Gastrocnemius medialis (tissue), 4 donors: Measurements from ENCODE around the gene XPR1. TPM values are rescaled to one million over a fixed set of nuclear protein-coding genes. Genes with fewer than 3 reads are reported as not detected.

ENCODE experiments used
- ATAC-seq, 2 donors: fragments of 150-250 bp; one replicate each; pipeline ENCODE4 v1.9.1; 2016
- DNase-seq, 2 donors: peaks; one replicate each; pipeline ENCODE4 v3.0.0-alpha.2; 2019
- H3K27ac ChIP-seq, 4 donors: fragments of 200-600 bp; sonication (generic); 1 replicate in 1 of 4; 2 replicates in 3 of 4; pipeline ENCODE4 v1.5.1; 2016 to 2018; ENCODE audit warnings: mild to moderate bottlenecking in 2 of 4, moderate library complexity in 1 of 4
- H3K27me3 ChIP-seq, 3 donors: fragments of 200-600 bp; sonication (generic) in 2 of 3; 1 replicate in 1 of 3; 2 replicates in 2 of 3; pipeline versions ENCODE4 v1.5.1 to v1.6.0; 2016 to 2019; ENCODE audit warnings: mild to moderate bottlenecking in 1 of 3, moderate library complexity in 1 of 3
- H3K36me3 ChIP-seq, 2 donors: fragments of 200-600 bp; sonication (generic) in 1 of 2; one replicate each; pipeline ENCODE4 v1.5.1; 2017 to 2018
- H3K4me1 ChIP-seq, 2 donors: fragments of 200-600 bp; sonication (generic) in 1 of 2; one replicate each; pipeline ENCODE4 v1.5.1; 2016 to 2017; ENCODE audit warnings: mild to moderate bottlenecking in 2 of 2
- H3K4me3 ChIP-seq, 4 donors: fragments of 200-600 bp; sonication (generic) in 3 of 4; 1 replicate in 1 of 4; 2 replicates in 3 of 4; pipeline ENCODE4 v1.5.1; 2016 to 2019; ENCODE audit warnings: mild to moderate bottlenecking in 2 of 4
- H3K9me3 ChIP-seq, 3 donors: fragments of 200-600 bp; sonication (generic) in 2 of 3; 1 replicate in 1 of 3; 2 replicates in 2 of 3; pipeline ENCODE4 v1.5.1; 2016 to 2019
- POLR2A ChIP-seq, 2 donors: fragments of 450-650 bp; IDR thresholded peaks; one replicate each; pipeline ENCODE4 v1.6.1; 2017; ENCODE audit warnings: antibody characterized with exemption in 2 of 2, mild to moderate bottlenecking in 2 of 2, moderate library complexity in 2 of 2
- in situ Hi-C, 4 donors: fragments of 200-750 bp; cut with MboI; loops; one replicate each; pipeline versions ENCODE4 v1.15.0 to v1.8.0; 2017; ENCODE audit warnings: low sequenced_read_pairs in 4 of 4
- intact Hi-C: fragments of 100-400 bp; cut with DNase I; formaldehyde crosslinking; loops from one replicate; pipeline ENCODE4 v1.15.1; 2023; ENCODE audit warnings: low total_unique reads
- total RNA-seq, 4 donors: library from RNA; depleted of rRNA; stranded (reverse); fragments of >200 nt; gene quantifications; one replicate each; pipeline versions ENCODE4 v1.1.0 to v1.2.3, GENCODE V29; 2016
- TF ChIP-seq, protein P1 (sequence below), 5 experiments: fragments of 450-650 bp in 3 of 5; fragments of 200-600 bp in 2 of 5; sonication (generic) in 2 of 5; IDR thresholded peaks in 4 of 5; conservative IDR thresholded peaks in 1 of 5; 1 replicate in 4 of 5; 2 replicates in 1 of 5; pipeline ENCODE4 v1.5.1; 2016 to 2019; ENCODE audit warnings: antibody characterized with exemption in 5 of 5, mild to moderate bottlenecking in 3 of 5, moderate library complexity in 3 of 5

XPR1 gene
- total RNA-seq, 4 donors from 2014 or later = 14.5 to 24.9 (median 18.6) TPM

DNA sequence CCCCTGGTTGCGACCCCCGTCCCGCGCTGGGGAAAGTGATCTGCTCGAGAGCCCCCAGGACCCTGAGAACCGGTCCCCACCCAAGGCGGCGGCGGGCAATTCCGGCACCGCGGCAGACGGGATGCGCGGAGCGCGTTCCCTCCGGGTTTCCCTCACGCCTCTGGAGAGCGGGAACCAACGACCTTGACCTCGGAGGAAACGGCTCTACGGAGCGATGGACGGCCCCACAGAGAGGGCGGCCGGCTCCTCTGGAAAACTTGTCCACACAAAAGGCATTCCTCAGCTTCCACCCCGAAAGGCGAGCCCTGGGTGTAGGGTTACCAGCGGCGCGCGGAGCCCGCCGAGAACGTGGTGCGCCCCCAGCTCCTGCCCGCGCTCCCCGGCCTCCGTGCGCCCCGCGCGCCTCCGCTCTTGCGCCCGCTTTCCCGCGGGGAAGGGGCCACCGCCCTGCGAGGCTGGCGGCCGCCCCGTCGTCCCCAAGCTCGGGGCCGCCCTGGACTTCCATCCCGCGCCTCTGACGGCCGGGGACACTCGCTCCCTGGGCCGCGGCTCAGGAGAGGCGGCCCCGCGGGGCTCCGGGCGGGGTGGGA, 280.5 kb downstream of the XPR1 start:
- in situ Hi-C loops (no loop called here), intact Hi-C loops (no loop called here)
- H3K9me3 ChIP-seq = no peaks in the 10 kb centered on the region
- no peaks in the 10 kb centered on the region for H3K36me3 ChIP-seq
- peak; percentile 13 to 42 for ATAC-seq
- DNase-seq = no peak
- no peak for TF ChIP-seq POLR2A (IDR thresholded peaks at IDR 0.05)
- TF ChIP-seq, protein P1, sequence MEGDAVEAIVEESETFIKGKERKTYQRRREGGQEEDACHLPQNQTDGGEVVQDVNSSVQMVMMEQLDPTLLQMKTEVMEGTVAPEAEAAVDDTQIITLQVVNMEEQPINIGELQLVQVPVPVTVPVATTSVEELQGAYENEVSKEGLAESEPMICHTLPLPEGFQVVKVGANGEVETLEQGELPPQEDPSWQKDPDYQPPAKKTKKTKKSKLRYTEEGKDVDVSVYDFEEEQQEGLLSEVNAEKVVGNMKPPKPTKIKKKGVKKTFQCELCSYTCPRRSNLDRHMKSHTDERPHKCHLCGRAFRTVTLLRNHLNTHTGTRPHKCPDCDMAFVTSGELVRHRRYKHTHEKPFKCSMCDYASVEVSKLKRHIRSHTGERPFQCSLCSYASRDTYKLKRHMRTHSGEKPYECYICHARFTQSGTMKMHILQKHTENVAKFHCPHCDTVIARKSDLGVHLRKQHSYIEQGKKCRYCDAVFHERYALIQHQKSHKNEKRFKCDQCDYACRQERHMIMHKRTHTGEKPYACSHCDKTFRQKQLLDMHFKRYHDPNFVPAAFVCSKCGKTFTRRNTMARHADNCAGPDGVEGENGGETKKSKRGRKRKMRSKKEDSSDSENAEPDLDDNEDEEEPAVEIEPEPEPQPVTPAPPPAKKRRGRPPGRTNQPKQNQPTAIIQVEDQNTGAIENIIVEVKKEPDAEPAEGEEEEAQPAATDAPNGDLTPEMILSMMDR (IDR thresholded peaks at IDR 0.05 in 4 of 5, conservative IDR thresholded peaks at IDR 0.05 in 1 of 5) = no peak
- peak overlapping the region; percentile 48 to 64 (median 58) for H3K4me3 ChIP-seq
- peaks cover 0 to 4% of the 10 kb centered on the region in 2 donors for H3K4me1 ChIP-seq
- peaks cover 0 to 10% (median 3%) of the 10 kb centered on the region in 3 donors for H3K27me3 ChIP-seq
- H3K27ac ChIP-seq = peak overlapping the region in 3 of 4 donors; percentile 63 to 69 (median 68)

DNA sequence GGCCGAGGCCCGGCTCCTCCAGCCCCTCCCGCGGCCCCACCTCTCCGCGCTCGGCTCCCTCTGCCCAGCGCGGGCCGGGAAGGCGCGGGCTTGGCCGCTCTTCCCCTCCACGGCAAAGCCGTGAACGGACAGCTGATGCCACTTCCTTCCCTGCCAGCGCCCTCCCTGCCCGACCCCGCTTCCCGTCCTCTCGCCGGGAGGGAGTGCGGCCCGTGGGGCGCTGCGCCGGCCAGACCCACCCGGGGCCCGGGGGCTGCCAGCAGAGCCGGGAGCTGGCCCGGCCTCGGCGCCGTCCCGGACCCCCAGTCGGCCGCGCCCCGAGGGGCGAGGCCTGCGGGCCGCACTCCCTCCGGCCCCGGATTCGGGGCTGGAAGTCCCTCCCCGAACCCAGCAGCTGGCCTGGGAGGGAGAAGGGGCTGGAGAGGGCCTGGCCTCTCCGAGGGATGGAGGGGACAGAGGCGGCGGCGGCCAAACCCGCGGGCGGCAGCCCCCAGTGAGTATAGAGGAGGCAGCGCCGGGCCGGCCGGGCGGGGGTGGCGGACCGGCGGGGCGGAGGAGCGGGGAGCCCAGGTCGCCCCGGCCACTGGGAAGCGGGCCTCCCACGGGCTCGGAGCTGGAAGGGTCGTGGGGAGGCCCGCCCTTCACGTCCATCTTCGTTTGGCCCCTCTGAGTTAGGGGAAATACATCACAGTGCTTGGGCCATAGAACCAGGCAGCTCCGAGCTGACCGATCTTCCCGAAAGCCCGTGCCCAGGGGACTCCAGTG, 281.2 kb downstream of the XPR1 start, which contains the start of gene KIAA1614:
KIAA1614 (plus strand) TSS at position 97 of the 765 bp plus-strand sequence; CDS start at position 444, 347 bp downstream.
- Histone ChIP-seq H3K9me3 (no peaks in the 10 kb centered on the region), H3K27ac (peak within 1 kb of the TSS; percentile 10 to 69 (median 66)), H3K27me3 (peaks cover 0 to 10% (median 3%) of the 10 kb centered on the region in 3 donors), H3K4me1 (peaks cover 0 to 4% of the 10 kb centered on the region in 2 donors), H3K4me3 (peak within 1 kb of the TSS; percentile 48 to 64 (median 58)), H3K36me3 (no peaks in the 10 kb centered on the region)
- TF ChIP-seq, protein P1 (IDR thresholded peaks at IDR 0.05 in 4 of 5, conservative IDR thresholded peaks at IDR 0.05 in 1 of 5) = no peak
- TF ChIP-seq POLR2A (IDR thresholded peaks at IDR 0.05) = no peak
- DNase-seq = no peak
- intact Hi-C loops (no loop called here), in situ Hi-C loops (no loop called here)
- peak; percentile 51 to 69 for ATAC-seq

DNA sequence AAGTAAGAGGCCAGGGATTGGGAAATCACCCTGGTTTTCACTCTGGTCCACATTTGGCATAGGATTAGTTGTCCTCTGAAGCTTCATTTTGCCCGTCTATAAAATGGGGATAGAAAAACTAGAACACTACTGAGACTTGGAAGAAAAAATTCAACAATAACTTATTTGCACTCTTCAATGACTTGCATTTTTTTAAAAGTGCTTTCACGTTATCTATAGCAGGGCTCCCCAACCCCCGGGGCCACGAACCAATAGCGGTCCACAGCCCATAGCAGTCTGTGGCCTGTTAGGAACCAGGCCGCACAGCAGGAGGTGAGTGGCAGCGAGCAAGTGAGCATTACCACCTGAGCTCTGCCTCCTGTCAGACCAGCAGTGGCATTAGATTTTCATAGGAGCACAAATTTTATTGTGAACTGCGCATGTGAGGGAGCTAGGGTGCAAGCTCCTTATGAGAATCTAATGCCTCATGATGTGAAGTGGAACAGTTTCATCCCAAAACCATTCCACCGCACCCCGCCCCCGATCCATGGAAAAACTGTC, 283.7 kb downstream of the XPR1 start:
- no peak for TF ChIP-seq POLR2A (IDR thresholded peaks at IDR 0.05)
- TF ChIP-seq, protein P1 (IDR thresholded peaks at IDR 0.05 in 4 of 5, conservative IDR thresholded peaks at IDR 0.05 in 1 of 5) = no peak
- in situ Hi-C loops = no loop called here
- Histone ChIP-seq H3K4me1 (peaks cover 0 to 4% of the 10 kb centered on the region in 2 donors), H3K27ac (no peak overlapping the region), H3K36me3 (no peaks in the 10 kb centered on the region), H3K27me3 (peaks cover 0 to 10% (median 3%) of the 10 kb centered on the region in 3 donors), H3K4me3 (no peak overlapping the region), H3K9me3 (no peaks in the 10 kb centered on the region)
- intact Hi-C loops = no loop called here
- ATAC-seq (no peak), DNase-seq (no peak)

DNA sequence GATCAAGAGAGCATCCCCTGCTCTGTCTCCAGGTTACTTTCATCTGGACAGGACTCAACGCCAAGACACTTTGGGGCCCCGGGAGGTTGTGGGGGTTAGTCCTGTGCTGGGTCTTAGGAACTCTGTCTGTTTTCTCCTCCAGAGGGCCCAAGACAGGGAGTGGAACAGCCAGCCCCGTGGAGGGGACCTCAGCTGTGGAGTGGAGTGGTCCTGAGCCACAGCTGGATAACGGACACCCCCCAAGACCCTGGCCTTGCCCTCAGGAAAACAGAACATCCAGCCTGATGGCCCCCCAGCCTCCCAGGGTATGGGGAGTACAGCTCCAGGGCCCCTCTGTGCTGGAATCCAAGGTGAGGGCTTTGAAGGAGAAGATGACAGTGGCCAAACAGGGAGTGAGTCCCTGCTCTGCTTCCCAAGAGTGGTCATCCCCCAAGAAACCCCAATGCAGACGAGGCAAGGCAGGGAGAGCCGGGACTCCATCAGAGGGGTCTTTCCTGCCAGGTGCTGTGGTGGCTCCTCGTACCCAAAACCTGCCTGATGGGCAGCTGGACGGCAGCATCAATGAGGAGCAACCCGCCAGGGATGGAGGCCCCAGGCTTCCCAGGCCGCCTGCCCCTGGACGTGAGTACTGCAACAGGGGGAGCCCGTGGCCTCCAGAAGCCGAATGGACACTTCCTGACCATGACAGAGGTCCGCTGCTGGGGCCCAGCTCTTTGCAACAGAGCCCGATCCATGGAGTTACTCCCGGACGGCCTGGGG, 284.4 kb downstream of the XPR1 start:
- H3K4me1 ChIP-seq = peaks cover 0 to 4% of the 10 kb centered on the region in 2 donors
- H3K4me3 ChIP-seq = no peak overlapping the region
- H3K36me3 ChIP-seq = no peaks in the 10 kb centered on the region
- DNase-seq (no peak), ATAC-seq (no peak)
- TF ChIP-seq POLR2A (IDR thresholded peaks at IDR 0.05) = no peak
- TF ChIP-seq, protein P1 (IDR thresholded peaks at IDR 0.05 in 4 of 5, conservative IDR thresholded peaks at IDR 0.05 in 1 of 5) = no peak
- H3K27ac ChIP-seq = no peak overlapping the region
- in situ Hi-C loops (no loop called here), intact Hi-C loops (no loop called here)
- peaks cover 0 to 10% (median 3%) of the 10 kb centered on the region in 3 donors for H3K27me3 ChIP-seq
- no peaks in the 10 kb centered on the region for H3K9me3 ChIP-seq
